Superior temporal gyrus (tissue), 1 donor: ENCODE data around the gene SV2B.
"Not testable (repeated sequence)": the region's sequence is repeated elsewhere in the genome, so short reads cannot be mapped to it uniquely, and the experiment has no call there.

ENCODE experiments used
- DNase-seq: peaks from one replicate; pipeline ENCODE4 v3.0.0-alpha.2; 2016; ENCODE audit errors: extremely low spot score

The SV2B gene

DNA sequence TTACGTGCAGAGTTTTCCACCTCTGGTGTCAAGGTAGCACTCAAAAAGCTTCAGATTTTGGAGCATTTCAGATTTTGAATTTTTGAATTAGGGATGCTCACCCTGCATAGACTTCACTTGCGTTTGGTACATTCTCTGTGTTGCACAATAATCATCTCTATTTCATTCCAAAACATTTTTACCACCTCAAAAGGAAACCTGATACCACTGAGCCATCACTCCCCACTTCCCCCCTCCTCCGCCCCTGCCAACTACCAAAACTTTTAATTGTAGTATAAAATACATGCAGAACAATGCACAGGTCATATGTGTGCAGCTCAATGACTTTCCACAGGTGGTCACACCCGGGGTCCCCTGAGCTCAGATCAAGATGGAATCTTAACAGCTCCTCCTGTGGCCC lies 208.8 kb downstream of the SV2B start:
- no peak for DNase-seq

DNA sequence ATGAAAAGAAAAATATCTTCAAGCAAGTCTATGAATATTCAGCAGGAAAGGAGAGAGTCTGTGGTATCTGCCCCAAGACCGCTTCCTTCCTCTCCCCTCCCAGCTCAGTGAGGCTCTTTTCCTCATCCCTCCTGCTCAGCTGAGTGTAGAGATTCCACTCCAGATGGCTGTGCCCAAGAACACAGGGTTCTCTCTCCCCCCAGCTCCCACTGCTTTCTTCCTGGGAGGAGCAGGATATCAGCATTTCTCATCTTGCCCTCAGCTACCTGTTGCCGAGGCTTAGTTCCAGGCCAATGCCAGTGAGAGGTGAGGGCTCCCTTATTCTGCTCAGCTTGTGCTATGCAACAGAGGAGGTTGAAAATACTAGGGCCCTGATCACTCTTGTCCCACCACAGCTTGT lies 211.9 kb downstream of the SV2B start:
- DNase-seq = no peak

DNA sequence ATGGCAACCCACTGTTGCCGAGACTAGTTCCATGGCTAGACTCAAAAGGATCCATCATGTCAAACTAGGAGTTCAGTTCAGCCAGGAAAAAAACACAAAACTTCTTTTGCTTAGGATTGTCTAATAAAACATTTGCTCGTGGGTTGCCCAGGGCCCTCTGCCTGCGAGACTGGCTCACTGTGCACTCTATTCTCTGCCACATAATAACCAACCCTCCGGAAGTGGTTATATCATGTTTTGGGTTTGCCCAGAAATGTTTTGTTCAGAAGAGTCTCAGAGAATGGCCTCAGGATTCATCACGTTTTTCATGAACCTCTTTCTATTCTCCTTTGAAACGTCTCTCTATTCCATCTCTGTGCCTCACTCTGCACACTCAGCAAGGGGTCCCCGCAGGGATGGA lies 216.1 kb downstream of the SV2B start:
- DNase-seq = no peak

DNA sequence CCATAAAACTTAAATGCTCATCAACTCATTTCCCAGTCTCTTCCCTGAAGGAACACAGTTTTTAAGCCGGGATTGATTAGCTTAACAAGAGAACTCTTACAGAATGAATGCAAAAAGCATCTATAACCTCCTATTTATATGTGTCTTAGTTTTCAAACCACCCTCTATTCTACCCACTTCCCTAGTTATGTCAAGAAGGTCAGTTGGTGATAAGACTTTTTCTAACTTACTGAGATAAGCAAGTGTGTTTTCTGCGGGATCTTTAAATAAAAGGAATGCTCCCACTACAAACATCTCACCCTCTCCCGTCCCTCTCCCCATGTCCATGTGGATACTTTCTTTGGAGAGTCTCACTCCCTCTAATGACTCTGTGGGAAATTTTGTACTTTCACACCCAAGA lies 218.5 kb downstream of the SV2B start:
- no peak for DNase-seq

DNA sequence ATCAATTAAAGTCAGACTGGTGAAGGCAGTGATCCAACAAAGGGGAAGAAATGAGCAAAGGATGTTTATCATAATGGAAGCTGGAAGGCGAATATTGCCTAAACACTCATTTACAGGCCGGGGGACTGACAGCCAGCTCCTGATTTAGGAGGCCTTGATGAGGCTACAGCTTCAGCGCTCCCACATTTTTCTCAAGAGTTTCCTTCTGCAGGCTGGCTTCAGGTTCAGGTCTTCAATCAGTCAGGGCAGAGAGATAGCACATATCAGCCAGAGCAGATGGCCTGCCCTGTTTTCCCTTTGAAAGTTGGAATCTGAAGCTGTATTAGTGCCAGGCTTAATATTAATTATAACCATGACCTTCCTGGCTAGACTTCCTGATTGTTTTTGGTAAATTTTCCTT lies 218.9 kb downstream of the SV2B start:
- DNase-seq = no peak

DNA sequence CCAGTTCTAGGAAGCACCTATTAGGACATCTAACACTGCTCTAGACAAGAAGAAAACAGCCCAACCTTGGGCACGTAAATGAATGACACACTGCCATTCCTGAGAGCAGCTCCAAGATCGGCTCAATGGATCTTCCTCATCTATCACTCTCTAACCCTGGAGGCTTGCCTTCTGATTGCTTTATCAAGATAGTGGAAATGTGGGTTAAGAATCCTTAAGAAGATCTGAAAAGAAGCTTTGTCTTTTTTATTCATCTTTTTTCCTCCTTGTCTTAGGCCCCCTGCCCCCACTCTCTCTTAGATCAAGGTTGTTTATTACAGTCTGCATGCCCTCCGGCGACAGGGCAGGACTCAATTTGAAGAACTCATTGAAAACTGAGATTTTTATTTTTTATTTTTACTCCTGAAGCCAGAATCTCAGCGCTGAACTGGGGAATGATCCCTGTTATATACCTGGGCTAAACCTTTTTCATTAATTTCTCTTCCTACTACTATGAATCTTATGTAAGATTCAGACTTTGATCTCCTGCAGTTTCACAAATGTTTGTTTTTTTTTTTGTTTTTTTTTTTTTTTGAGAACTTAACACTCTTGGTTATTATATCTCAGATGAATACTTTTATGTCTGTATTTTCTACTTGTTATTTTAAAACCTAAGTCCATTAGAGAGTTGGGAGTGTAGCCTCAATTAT lies 219.5 kb downstream of the SV2B start:
- no peak for DNase-seq

DNA sequence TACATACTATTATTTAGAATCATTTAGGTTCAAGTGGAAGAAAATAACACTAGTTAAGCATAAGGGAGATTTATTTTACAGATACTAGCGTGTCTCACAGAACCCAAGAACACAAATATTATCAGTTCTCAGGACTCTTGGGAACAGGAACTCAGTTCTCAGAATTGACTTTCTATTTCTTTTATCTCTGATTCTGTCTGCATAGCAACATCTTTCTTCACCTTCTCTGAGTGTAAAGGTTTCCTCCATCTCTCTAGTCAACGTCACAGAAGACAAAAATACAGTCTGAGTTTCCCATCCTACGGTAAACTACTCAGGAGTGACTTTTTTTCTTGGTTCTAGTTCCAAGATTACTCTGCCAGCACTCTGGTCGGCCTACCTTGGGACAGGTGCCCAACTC lies 220.0 kb downstream of the SV2B start:
- DNase-seq = no peak

DNA sequence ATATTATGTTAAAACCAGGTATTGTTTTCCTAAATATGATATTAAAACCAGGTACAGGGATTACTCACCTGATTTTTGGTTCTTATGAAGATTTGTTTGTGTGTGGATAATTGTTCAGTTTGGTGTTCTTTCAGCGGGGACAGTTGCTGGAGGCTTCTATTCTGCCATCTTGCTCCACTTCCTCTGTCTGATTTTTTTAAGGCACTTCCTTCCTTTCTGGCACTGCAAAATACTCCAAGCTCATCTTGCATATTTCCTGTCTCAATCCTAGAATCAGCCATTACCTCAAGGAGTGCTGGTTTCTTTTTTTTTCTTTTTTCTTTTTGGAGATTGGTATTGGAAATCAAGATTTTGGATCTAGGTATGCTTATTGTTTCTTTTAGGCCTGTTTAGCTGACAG lies 229.9 kb downstream of the SV2B start:
- no peak for DNase-seq

DNA sequence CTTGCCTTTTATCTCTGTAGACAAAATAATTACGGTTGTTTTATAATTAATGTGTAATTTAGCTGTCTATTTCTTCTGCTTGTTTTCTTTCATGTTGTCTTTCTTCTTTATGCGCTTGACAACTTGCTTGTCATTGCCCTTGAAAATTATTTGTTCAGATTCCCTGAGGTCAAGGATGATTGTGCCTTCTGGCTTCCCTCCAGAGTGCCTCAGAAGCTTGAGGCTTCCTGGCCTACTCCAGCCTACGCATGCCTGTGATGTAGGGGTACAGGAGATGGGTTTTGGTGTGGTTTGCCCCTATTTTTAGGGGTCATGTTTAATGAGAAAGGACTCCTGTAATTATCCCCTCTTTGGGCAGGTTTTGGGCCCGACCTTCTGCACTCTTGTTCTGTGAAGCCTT lies 231.5 kb downstream of the SV2B start:
- DNase-seq = no peak

DNA sequence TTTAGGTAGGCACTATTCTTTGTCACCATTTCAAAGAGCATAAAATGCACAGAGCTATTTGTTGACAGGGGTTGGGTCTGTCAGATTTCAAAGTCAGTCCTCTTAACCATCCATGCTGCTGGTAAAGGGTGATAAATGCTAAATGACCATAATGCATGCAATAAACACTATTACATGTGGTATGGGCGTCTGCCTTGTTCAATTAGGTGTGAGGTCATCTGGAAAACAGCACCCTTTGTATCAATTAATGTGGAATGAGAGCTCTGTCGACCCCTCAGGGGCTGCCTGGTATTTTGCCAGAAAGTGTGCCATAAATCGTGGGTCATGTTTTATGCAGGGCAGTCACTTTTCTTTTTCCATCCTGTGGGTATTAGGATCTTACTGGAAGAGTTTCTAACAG lies 235.6 kb downstream of the SV2B start:
- DNase-seq = no peak

DNA sequence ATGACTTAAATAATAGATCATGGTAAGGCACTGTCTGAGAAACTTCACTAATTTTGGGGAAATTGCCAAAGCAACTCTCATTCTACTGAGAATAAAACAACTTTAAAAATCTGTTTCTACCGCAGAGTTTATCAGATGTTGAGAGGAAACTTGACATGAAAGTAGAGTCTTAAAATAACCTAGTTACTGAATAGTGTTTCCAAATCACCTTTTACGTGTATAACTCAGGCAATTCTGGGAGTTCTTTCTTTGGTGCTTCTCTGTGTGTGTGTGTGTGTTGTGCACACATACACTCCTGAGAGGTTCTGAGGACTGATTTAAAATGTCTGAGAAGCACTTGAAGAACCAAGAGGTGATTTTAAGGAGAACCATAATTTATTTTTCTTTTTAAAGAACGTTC lies 236.6 kb downstream of the SV2B start:
- DNase-seq = no peak

DNA sequence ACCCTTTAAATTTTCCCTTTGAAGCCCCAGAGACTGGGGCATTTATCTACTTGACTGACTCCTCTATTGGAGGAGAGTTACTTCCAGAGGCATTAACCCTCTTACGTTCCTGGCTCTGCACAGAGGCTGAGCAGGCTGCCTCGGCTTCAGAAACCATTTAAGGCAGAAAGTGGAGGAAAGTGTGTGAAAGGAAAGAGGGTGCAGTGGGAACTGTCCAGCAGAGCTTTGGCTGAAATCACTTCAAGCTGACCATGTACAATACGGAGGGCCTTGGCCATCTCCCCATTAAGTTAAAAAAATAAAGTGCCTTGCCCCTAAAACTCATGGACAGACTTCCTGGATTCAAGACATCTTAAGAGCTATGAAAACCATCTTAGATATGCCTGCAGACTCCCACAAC lies 238.7 kb downstream of the SV2B start:
- DNase-seq = no peak

DNA sequence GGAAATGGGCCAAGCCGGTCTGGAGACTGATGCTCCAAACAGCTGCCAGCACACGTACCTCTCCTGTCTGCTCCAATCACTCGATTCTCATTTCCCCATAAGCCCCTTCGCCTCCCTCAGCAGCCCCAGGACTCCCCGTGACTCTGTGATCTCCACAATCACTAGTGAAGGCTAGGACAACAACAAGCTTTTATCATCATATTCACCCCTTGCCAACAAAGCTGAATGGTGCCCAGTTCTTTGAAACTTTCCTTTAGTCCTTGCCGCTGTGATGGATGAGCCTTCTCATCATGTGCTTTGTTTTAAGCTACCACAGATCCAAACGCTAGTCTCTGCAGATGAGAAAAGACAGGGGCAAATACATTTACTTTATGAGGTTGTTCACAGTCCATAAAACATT lies 242.0 kb downstream of the SV2B start:
- peak; percentile 26 for DNase-seq

DNA sequence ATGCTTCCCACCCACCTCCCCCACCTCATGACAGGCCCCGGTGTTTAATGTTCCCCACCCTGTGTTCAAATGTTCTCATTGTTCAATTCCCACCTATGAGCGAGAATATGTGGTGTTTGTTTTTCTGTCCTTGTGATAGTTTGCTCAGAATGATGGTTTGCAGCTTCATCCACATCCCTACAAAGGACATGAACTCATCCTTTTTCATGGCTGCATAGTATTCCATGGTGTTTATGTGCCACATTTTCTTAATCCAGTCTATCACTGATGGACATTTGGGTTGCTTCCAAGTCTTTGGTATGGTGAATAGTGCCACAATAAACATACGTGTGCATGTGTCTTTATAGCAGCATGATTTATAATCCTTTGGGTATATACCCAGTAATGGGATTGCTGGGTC lies 244.9 kb downstream of the SV2B start:
- DNase-seq = not testable (repeated sequence)

DNA sequence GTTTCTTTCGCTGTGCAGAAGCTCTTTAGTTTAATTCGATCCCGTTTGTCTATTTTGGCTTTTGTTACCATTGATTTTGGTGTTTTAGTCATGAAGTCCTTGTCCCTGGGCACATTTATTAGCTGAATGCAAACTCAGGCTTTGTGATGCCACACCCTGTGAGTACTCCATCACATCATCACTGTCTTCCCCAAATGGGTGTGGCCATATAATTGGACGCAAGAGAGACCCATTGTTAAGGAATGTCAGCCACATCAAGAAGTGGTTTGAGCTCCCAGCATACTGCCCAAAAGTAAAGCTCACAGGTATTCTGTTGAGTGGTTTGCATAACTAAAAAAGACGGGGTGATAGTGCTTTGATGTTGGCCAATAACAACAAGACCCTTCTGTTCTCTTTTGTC lies 245.7 kb downstream of the SV2B start:
- no peak for DNase-seq

DNA sequence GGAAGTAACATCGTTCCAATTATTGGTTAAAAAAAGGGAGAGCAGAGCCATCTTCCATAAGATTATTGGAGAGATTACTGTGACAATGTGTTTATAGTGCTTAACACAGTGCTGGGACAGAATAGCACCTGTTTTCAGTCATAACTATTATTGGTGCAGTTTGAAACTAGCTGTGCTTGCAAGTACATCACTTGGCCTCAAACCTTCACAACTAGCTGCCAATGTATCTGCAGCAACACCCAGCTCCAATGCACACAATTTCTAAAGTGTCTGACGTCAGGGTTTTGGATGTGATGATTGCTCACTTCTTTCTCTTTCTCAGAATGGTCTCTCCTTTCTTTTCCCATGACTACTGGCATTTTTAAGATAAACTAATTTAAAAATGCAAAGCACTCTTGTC lies 246.2 kb downstream of the SV2B start:
- DNase-seq = no peak

DNA sequence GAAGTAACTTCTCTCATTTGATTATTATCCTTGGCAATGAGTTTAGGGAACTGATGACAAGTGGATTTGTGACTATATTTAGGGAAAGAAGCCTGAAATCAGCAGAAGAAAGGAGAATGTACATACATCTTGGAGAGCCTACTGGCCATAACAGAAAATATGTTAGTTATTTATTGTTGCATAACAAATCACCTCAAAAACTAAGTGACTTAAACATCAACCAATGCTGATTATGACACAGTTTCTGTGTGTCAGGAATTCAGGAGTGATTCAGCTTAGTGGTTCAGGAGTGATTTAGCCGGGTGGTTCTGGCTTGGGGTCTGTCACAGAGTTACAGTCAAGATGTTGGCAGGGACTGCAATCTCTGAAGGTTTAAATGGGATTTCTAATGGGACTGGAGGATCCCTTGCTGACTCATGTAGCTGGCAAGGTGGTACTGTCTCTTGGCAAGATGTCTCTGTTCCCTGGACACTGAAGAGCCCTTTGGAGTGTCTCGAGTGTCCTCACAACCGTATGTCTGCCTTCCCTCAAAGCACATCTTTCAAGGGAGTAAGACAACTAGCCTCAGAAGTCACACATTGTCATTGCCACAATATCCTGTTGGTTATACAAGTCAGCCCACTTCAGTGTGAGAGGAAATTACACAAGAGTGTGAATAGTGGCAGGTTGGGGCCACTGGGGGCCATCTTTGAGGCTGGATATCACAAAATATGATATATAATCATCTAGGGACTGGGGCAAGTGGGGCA lies 248.9 kb downstream of the SV2B start:
- DNase-seq = no peak
